Measurements from ENCODE around the gene FCHSD2. TPM values are rescaled to one million over a fixed set of nuclear protein-coding genes. Genes with fewer than 3 reads are reported as not detected.
A peak's percentile ranks its signal among the peaks of the same experiment; 100 is the strongest.

The FCHSD2 gene
- total and polyA plus RNA-seq, 2 of the 13 experiments (the other 11 are each of a cell fraction or from before 2014, with no cell fraction given), result 20.5 to 24.8 TPM

DNA sequence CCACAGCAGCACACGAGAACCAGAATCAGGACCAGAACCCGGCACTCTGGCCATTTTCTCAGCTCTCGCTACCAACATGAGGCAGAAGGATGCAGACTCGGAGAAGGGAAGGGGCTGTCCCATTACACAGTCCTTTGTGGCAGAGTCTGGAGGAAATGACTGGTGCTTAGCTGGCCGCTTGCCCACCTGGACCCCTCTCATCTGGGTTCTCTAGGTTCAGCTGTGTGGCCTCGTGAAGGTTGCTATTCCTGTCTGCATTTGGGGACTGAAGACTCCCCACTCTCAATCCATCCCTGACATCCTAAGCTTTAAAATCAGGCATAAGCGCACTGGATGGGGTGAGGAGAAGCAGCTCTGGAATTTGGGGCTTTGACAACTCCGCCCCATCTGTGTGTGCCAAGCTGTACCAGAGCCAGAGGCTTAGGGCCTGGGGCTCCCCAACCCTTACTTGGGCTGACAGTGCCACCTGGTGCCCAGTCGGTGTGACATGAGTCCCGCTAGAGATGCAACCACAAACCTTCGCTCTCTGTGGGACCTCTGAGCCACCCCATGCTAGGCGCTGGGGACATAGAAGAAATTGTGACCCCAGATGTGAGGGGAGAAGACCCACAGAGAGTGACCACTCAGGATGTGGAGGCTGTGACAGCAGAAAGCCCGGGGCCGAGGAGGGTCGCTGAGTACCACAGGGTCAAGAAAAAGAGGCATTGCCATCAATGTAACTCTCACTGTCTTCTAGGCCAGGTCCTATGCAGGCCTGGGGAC lies 35.8 kb upstream of the FCHSD2 start (continued):
- TF ChIP-seq, protein P1, sequence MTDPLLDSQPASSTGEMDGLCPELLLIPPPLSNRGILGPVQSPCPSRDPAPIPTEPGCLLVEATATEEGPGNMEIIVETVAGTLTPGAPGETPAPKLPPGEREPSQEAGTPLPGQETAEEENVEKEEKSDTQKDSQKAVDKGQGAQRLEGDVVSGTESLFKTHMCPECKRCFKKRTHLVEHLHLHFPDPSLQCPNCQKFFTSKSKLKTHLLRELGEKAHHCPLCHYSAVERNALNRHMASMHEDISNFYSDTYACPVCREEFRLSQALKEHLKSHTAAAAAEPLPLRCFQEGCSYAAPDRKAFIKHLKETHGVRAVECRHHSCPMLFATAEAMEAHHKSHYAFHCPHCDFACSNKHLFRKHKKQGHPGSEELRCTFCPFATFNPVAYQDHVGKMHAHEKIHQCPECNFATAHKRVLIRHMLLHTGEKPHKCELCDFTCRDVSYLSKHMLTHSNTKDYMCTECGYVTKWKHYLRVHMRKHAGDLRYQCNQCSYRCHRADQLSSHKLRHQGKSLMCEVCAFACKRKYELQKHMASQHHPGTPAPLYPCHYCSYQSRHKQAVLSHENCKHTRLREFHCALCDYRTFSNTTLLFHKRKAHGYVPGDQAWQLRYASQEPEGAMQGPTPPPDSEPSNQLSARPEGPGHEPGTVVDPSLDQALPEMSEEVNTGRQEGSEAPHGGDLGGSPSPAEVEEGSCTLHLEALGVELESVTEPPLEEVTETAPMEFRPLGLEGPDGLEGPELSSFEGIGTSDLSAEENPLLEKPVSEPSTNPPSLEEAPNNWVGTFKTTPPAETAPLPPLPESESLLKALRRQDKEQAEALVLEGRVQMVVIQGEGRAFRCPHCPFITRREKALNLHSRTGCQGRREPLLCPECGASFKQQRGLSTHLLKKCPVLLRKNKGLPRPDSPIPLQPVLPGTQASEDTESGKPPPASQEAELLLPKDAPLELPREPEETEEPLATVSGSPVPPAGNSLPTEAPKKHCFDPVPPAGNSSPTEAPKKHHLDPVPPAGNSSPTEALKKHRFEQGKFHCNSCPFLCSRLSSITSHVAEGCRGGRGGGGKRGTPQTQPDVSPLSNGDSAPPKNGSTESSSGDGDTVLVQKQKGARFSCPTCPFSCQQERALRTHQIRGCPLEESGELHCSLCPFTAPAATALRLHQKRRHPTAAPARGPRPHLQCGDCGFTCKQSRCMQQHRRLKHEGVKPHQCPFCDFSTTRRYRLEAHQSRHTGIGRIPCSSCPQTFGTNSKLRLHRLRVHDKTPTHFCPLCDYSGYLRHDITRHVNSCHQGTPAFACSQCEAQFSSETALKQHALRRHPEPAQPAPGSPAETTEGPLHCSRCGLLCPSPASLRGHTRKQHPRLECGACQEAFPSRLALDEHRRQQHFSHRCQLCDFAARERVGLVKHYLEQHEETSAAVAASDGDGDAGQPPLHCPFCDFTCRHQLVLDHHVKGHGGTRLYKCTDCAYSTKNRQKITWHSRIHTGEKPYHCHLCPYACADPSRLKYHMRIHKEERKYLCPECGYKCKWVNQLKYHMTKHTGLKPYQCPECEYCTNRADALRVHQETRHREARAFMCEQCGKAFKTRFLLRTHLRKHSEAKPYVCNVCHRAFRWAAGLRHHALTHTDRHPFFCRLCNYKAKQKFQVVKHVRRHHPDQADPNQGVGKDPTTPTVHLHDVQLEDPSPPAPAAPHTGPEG (CRISPR knock-in tag; IDR thresholded peaks at IDR 0.05), result no peak
- TF ChIP-seq, protein P2, sequence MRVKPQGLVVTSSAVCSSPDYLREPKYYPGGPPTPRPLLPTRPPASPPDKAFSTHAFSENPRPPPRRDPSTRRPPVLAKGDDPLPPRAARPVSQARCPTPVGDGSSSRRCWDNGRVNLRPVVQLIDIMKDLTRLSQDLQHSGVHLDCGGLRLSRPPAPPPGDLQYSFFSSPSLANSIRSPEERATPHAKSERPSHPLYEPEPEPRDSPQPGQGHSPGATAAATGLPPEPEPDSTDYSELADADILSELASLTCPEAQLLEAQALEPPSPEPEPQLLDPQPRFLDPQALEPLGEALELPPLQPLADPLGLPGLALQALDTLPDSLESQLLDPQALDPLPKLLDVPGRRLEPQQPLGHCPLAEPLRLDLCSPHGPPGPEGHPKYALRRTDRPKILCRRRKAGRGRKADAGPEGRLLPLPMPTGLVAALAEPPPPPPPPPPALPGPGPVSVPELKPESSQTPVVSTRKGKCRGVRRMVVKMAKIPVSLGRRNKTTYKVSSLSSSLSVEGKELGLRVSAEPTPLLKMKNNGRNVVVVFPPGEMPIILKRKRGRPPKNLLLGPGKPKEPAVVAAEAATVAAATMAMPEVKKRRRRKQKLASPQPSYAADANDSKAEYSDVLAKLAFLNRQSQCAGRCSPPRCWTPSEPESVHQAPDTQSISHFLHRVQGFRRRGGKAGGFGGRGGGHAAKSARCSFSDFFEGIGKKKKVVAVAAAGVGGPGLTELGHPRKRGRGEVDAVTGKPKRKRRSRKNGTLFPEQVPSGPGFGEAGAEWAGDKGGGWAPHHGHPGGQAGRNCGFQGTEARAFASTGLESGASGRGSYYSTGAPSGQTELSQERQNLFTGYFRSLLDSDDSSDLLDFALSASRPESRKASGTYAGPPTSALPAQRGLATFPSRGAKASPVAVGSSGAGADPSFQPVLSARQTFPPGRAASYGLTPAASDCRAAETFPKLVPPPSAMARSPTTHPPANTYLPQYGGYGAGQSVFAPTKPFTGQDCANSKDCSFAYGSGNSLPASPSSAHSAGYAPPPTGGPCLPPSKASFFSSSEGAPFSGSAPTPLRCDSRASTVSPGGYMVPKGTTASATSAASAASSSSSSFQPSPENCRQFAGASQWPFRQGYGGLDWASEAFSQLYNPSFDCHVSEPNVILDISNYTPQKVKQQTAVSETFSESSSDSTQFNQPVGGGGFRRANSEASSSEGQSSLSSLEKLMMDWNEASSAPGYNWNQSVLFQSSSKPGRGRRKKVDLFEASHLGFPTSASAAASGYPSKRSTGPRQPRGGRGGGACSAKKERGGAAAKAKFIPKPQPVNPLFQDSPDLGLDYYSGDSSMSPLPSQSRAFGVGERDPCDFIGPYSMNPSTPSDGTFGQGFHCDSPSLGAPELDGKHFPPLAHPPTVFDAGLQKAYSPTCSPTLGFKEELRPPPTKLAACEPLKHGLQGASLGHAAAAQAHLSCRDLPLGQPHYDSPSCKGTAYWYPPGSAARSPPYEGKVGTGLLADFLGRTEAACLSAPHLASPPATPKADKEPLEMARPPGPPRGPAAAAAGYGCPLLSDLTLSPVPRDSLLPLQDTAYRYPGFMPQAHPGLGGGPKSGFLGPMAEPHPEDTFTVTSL (CRISPR knock-in tag; IDR thresholded peaks at IDR 0.05; ENCODE audit: borderline replicate concordance), result no peak
- TF ChIP-seq, protein P3, sequence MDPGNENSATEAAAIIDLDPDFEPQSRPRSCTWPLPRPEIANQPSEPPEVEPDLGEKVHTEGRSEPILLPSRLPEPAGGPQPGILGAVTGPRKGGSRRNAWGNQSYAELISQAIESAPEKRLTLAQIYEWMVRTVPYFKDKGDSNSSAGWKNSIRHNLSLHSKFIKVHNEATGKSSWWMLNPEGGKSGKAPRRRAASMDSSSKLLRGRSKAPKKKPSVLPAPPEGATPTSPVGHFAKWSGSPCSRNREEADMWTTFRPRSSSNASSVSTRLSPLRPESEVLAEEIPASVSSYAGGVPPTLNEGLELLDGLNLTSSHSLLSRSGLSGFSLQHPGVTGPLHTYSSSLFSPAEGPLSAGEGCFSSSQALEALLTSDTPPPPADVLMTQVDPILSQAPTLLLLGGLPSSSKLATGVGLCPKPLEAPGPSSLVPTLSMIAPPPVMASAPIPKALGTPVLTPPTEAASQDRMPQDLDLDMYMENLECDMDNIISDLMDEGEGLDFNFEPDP (CRISPR knock-in tag; conservative IDR thresholded peaks at IDR 0.05), result no peak
- TF ChIP-seq, protein P4, sequence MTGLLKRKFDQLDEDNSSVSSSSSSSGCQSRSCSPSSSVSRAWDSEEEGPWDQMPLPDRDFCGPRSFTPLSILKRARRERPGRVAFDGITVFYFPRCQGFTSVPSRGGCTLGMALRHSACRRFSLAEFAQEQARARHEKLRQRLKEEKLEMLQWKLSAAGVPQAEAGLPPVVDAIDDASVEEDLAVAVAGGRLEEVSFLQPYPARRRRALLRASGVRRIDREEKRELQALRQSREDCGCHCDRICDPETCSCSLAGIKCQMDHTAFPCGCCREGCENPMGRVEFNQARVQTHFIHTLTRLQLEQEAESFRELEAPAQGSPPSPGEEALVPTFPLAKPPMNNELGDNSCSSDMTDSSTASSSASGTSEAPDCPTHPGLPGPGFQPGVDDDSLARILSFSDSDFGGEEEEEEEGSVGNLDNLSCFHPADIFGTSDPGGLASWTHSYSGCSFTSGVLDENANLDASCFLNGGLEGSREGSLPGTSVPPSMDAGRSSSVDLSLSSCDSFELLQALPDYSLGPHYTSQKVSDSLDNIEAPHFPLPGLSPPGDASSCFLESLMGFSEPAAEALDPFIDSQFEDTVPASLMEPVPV (CRISPR knock-in tag; IDR thresholded peaks at IDR 0.05), result peak; percentile 39; the same call in 1 of the 2 replicates
- TF ChIP-seq SRSF9 (IDR thresholded peaks at IDR 0.05; ENCODE audit: borderline replicate concordance, insufficient read depth, low read depth, low read length, poor library complexity, severe bottlenecking) (no peak), ZNF446 (CRISPR knock-in tag; IDR thresholded peaks at IDR 0.05) (no peak), CBFB (CRISPR knock-in tag; IDR thresholded peaks at IDR 0.05) (no peak)
- TF ChIP-seq, protein P5, sequence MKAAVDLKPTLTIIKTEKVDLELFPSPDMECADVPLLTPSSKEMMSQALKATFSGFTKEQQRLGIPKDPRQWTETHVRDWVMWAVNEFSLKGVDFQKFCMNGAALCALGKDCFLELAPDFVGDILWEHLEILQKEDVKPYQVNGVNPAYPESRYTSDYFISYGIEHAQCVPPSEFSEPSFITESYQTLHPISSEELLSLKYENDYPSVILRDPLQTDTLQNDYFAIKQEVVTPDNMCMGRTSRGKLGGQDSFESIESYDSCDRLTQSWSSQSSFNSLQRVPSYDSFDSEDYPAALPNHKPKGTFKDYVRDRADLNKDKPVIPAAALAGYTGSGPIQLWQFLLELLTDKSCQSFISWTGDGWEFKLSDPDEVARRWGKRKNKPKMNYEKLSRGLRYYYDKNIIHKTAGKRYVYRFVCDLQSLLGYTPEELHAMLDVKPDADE (CRISPR knock-in tag; IDR thresholded peaks at IDR 0.05), result no peak
- TF ChIP-seq, protein P6, sequence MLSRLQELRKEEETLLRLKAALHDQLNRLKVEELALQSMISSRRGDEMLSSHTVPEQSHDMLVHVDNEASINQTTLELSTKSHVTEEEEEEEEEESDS (CRISPR knock-in tag; IDR thresholded peaks at IDR 0.05; ENCODE audit: borderline replicate concordance), result no peak
